Stimulated activated CD8-positive, alpha-beta memory T cell treated with anti-CD3 and anti-CD28 coated beads, Interleukin-12 subunit alpha, Interleukin-12 subunit beta, amount 100 ng/mL, for 24 hours (primary cell): Measurements from ENCODE around the gene LRP1.

Source experiments
- DNase-seq: peaks from one replicate; pipeline ENCODE4 v3.0.0-alpha.2; 2020; ENCODE audit errors: extremely low read depth

LRP1 gene

DNA sequence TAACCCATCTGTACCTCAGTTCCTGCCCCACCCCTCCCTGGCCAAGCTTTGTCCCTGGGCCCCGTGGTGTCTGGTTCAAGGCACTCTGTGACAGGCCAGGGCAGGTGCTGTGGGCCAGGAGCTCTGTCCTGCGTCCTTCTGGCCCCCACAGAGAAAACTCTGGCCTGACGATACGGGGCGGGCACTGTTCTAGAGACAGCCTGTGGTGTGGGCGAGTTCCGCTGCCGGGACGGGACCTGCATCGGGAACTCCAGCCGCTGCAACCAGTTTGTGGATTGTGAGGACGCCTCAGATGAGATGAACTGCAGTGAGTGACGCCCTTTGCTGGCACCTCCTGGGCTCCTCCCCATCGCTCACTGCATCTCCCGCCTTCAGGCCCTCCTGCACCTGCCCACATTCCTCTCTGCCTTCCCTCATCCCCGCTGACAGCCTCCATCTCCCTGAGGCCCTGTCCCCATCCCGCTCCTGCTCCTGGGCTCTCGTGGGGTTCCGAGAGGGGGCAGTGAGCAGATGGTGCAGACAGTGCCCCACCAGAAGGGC, 65.5 kb downstream of the LRP1 start:
- no peak for DNase-seq

DNA sequence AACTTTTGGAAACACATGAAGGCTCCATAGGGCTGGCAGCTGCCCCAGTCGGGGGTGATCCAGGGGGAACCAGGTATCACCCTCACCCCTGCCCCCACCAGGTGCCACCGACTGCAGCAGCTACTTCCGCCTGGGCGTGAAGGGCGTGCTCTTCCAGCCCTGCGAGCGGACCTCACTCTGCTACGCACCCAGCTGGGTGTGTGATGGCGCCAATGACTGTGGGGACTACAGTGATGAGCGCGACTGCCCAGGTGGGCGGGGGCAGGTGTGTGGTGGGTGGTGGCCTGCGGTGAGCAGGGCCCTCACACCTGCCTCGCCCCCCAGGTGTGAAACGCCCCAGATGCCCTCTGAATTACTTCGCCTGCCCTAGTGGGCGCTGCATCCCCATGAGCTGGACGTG, 66.0 kb downstream of the LRP1 start:
- DNase-seq: no peak

DNA sequence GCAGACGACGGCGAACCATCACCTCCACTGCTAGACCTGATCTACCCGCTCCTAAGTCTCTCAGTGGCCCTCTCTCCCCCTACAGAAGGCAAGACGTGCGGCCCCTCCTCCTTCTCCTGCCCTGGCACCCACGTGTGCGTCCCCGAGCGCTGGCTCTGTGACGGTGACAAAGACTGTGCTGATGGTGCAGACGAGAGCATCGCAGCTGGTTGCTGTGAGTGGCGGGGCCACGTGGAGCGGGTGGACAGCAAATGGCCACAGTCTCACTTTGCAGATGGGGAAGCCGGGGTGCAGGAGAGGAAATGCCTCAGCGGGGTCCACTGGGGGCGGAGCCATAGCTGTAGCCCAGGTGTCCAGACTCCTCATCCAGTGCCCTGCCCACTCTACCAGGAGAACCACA, 66.9 kb downstream of the LRP1 start:
- DNase-seq: no peak

DNA sequence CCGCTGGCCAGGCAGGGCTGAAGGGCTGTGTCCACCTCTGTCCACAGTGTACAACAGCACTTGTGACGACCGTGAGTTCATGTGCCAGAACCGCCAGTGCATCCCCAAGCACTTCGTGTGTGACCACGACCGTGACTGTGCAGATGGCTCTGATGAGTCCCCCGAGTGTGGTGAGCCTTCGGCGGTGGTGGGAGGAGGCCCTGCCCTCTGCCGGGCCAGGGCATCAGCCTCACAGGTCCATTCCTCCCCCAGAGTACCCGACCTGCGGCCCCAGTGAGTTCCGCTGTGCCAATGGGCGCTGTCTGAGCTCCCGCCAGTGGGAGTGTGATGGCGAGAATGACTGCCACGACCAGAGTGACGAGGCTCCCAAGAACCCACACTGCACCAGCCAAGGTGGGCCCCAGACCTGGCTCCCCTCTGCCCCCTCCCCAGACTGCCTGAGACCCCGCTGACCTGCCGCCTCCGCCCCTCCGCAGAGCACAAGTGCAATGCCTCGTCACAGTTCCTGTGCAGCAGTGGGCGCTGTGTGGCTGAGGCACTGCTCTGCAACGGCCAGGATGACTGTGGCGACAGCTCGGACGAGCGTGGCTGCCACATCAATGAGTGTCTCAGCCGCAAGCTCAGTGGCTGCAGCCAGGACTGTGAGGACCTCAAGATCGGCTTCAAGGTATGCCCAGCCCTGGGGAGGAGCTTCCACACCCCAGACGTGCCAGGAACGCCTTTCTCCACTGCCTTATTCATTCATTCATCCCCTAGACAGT, 67.5 kb downstream of the LRP1 start:
- DNase-seq: no peak

DNA sequence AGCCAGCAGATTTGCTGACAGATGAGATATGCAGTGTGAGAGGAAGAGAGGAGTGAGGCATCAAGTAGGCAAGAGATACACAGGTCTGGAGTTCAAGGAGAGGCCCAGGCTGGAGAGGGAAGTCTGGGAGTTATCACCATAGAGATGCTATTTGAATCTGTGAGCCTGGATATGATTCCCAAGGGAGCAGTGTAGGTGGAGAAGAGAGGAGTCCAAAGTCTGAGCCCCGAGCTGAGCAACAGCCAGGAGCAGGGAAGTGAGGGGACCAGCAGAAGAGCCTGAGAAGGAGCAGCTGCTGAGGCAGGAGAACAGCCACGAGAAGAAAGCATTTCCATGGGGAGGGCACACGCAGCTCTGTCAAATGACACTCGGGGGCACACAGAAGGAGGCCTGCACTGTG, 68.2 kb downstream of the LRP1 start:
- no peak for DNase-seq

DNA sequence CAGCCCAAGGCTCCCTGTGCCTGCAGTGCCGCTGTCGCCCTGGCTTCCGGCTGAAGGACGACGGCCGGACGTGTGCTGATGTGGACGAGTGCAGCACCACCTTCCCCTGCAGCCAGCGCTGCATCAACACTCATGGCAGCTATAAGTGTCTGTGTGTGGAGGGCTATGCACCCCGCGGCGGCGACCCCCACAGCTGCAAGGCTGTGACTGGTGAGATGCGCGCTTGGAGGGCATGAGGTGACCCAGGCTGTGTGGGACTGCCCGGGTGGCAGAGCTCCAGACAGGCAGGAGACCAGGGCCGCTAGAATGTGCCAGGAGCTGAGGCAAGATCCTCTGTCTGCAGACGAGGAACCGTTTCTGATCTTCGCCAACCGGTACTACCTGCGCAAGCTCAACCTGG, 68.7 kb downstream of the LRP1 start:
- no peak for DNase-seq

DNA sequence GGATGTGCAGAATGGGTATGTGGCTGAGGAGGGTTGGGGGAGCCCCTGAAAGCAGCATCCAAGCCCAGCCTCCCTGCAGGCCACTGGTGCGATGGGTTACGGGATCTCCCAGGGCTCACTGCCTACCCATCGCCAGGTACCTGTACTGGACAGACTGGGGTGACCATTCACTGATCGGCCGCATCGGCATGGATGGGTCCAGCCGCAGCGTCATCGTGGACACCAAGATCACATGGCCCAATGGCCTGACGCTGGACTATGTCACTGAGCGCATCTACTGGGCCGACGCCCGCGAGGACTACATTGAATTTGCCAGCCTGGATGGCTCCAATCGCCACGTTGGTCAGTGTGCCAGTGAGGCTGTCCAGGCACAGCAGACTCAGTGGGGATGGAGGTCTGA, 70.0 kb downstream of the LRP1 start:
- DNase-seq: no peak

DNA sequence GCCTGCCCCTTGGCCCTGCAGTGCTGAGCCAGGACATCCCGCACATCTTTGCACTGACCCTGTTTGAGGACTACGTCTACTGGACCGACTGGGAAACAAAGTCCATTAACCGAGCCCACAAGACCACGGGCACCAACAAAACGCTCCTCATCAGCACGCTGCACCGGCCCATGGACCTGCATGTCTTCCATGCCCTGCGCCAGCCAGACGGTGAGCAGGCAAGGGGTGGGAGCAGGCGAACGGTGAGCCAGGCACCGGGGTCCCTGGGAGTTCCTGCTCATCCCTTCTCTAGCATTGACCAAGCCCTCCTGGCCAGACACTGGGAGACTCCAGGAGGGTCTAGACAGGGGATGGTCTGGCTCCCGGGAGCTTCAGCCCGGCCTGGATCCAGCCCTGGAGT, 70.9 kb downstream of the LRP1 start:
- DNase-seq: no peak

DNA sequence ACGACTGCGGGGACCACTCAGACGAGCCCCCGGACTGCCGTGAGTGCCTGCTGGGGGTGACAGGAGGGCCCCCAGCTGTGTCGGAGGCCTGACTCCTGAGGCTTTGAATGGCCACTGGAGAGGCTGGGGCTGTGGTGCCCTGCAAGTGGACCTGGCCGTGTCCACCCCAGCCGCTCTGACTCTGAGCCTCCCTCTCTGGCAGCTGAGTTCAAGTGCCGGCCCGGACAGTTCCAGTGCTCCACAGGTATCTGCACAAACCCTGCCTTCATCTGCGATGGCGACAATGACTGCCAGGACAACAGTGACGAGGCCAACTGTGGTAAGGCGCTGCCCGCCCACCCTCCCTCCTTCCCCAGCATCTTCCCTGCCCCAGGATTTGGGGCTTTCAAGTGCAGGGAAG, 72.2 kb downstream of the LRP1 start:
- no peak for DNase-seq

DNA sequence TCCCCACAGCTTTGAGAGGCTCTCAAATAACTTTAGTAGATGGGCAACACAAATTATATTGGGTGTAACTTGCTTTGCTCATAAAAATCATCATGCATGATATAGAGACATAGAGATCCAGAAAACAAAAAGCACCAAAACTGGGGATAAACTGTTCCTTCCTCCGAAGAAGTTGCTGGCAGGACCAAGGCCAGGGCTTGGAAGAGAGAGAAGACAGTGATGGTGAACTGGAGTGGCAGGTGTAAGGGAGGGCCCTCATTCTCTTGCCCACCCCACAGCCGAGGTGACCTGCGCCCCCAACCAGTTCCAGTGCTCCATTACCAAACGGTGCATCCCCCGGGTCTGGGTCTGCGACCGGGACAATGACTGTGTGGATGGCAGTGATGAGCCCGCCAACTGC, 72.9 kb downstream of the LRP1 start:
- no peak for DNase-seq

DNA sequence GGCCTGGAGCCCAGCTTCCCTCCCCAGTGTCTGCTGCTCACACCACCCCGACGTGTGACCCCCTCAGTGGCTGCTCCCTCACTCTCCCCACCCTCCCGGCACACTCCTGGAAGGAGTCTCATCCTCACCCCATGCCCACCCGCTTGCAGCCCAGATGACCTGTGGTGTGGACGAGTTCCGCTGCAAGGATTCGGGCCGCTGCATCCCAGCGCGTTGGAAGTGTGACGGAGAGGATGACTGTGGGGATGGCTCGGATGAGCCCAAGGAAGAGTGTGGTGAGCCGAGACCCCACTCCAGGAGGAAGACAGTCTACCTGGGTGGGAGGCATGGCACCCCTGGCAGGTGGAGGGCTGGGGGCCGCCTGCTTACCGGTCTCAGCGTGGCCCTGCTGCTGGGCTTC, 73.3 kb downstream of the LRP1 start:
- no peak for DNase-seq

DNA sequence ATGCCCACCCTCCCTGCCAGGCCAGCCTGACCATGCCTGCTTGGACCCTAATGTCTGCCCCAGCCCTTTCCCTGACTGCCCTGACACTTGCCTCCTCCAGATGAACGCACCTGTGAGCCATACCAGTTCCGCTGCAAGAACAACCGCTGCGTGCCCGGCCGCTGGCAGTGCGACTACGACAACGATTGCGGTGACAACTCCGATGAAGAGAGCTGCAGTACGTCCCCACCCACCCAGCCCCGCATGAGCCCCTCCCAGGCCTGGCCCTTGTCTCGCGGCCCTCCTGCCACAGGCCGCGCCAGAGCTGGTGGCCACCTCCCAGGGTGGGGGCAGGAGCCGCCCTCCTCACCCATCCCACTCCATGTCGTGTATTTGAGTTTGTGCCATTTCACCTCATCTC, 74.0 kb downstream of the LRP1 start:
- no peak for DNase-seq

DNA sequence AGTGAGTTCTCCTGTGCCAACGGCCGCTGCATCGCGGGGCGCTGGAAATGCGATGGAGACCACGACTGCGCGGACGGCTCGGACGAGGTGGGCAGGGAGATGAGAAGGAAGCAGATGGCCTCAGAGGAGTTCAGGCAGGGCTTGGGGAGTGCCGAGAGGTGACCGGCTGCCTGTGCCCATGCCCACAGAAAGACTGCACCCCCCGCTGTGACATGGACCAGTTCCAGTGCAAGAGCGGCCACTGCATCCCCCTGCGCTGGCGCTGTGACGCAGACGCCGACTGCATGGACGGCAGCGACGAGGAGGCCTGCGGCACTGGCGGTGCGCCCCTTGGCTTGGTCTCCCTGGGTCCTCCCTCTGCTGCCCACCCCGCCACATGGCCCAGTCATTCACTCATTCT, 74.9 kb downstream of the LRP1 start:
- DNase-seq: no peak

DNA sequence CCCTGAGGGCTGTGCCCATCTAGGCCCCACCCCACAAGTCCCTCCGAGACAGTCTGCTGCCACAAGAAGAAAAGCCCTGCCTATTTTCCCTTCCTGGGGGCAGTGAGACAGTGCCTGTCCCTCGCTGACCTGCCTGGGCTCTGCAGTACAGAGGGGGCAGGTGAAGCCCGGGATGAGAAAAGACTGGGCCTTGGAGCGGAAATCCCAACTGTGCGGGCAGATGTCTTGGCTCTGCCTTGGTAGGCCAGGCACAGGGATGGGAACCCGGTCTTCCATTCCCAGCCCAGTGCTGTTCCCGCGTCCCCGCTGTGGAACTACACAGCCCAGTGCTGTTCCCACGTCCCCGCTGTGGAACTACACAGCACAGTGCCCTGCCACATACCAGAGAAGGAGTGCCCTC, 75.5 kb downstream of the LRP1 start:
- DNase-seq: no peak

DNA sequence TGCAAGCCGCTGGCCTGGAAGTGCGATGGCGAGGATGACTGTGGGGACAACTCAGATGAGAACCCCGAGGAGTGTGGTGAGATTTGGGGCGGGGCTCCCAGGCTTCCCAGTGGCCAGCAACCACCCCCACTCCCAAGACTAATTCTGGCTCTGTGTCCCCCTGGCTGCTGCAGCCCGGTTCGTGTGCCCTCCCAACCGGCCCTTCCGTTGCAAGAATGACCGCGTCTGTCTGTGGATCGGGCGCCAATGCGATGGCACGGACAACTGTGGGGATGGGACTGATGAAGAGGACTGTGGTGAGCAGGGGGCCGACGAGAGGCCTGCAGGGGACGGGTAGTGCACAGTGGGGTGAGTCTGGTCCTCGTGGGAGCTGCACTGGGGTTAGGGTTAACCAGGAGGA, 76.2 kb downstream of the LRP1 start:
- no peak for DNase-seq

DNA sequence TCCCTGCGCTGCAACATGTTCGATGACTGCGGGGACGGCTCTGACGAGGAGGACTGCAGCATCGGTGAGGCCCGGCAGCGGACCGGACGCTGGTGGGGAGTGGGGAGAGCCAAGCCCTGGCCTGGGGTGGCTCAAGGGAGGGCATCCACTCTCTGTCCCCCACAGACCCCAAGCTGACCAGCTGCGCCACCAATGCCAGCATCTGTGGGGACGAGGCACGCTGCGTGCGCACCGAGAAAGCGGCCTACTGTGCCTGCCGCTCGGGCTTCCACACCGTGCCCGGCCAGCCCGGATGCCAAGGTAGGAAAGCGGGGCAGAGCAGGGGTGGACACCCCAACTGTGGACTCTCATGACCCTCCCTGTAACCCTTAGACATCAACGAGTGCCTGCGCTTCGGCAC, 76.9 kb downstream of the LRP1 start:
- no peak for DNase-seq

DNA sequence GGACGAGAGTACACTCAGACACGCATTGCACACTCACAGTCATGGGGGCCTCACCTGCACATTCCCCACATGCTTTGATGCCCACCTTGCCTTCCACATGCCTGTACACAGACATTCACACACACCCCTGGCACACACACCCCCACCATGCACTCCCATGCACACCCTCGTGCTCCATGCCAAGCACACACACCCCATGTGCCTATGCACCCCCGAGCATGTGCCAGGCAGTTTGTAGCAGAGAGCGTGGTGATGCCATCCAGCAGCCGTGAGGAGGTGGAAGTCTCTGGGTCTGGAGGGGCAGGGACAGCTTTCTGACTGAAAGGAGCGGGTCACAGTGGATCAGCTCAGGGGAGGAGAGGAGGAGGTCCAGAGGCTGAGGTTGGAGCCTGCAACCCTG, 77.6 kb downstream of the LRP1 start:
- no peak for DNase-seq

DNA sequence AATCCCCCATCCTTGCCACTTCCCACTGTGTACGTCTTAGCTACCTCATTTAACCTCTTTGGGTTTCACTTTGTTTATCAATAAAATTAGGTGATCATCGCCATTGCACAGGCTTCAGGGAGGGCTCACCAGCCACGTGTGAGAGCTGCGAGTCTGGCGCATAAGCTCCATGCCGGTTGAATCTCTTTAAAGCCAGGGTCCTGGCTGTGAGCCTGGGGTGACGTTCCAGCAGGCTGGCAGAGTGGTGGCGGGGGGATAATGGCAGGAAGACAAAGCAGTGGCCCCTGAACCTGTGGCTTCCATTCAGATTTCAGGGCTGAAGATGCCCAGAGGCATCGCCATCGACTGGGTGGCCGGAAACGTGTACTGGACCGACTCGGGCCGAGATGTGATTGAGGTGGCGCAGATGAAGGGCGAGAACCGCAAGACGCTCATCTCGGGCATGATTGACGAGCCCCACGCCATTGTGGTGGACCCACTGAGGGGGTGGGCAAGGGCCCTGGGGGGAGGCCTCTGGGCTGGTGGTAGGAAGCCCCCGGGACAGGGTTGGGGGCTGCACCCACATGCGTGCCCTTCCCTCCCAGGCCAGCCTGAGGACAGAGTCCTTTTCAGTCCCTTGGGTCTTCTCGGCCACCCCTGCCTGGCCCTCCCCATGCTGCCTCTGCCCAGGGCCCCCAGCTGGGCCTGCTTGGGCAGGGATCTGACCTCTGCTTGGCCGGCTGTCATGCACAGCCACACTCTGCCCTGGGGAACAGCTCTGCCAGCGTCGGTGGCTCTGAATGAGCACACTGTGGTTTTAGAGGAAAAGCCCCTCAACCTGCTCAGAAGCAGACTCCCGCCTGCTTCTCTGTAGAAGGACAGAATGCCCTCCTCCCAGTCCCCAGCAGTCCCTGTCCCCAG, 79.7 kb downstream of the LRP1 start:
- no peak for DNase-seq

DNA sequence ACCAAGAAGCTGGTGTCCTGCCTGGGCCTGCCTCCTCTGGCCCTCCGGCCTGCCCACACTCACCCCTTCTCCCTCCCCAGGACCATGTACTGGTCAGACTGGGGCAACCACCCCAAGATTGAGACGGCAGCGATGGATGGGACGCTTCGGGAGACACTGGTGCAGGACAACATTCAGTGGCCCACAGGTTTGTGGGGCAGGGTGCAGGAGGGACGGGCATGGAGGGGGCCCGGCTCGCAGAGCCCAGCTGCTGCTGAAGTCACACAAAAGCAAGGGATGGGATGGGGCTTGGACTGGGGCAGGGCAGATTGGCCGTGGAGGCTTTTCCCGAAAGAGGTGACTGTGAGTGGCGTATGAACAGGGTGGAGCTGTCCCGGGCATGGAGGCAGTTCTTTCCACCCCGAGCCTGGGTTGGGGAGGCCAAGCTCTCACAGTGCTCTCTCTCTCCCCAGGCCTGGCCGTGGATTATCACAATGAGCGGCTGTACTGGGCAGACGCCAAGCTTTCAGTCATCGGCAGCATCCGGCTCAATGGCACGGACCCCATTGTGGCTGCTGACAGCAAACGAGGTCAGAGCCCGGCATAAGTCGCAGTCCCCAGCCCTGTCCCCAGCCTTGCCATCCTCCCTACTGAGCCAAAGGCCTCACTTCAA, 80.5 kb downstream of the LRP1 start:
- no peak for DNase-seq

DNA sequence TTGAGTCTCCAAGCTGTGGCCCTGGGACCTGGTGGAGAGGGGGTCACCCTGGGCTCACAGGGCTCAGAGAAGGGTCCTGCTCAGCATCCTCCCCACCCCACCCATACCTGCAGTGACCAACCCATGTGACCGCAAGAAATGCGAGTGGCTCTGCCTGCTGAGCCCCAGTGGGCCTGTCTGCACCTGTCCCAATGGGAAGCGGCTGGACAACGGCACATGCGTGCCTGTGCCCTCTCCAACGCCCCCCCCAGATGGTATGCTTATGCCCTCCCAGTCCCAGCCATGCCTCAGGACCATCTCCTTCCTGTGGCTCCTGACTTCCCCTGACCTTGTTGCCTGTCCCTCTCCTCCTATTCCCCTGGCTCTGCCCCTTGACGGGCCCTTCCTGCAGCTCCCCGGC, 81.6 kb downstream of the LRP1 start:
- DNase-seq: no peak

DNA sequence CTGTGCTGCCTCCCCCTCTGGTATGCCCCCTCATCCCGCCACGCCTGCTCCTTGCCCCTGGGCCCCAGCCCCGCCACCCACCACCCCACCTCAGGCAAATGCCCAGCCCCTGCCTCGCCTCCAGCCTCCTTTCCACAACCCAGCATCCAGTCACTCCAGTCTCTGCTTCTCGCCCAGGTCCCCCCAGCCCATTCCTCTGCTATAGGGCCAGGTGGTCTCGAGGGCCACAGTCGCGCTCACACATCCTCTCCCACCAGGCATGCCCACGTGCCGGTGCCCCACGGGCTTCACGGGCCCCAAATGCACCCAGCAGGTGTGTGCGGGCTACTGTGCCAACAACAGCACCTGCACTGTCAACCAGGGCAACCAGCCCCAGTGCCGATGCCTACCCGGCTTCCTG, 82.2 kb downstream of the LRP1 start:
- DNase-seq: no peak

DNA sequence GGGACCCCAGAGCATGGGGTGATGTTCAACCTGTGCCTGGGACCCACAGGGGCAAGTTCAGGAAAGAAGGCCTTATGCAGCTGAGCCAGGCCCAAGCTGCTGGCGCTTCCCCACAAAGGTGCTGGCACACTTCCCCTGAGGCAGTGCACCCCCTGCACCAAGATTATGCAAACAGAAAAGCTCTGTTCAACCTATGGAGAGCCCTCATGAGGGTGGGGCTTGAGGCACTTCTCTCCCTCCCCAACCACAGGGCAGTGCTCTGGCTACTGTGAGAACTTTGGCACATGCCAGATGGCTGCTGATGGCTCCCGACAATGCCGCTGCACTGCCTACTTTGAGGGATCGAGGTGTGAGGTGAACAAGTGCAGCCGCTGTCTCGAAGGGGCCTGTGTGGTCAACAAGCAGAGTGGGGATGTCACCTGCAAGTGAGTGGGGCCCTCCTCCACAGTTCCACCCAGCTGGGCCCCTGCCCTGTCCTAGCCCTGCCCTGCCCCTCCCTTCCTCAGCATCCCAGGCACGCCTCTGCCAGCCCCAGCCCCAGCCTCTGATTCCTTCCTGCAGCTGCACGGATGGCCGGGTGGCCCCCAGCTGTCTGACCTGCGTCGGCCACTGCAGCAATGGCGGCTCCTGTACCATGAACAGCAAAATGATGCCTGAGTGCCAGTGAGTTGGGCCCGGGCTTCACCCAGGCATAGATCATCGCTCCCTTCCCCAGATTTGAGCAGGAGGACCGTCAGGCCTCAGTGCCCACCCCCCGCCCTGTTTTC, 82.8 kb downstream of the LRP1 start:
- no peak for DNase-seq
